Endodermal cell (in vitro differentiated cells): Measurements from ENCODE around the gene FLOT2. TPM values are rescaled to one million over a fixed set of nuclear protein-coding genes. Genes with fewer than 3 reads are reported as not detected.
"Not testable (repeated sequence)": the region's sequence is repeated elsewhere in the genome, so short reads cannot be mapped to it uniquely, and the experiment has no call there.

Experiments
- DNase-seq: peaks from one replicate; pipeline ENCODE4 v3.0.0-alpha.2; 2017
- H3K27ac ChIP-seq: 2 replicates; pipeline ENCODE4 v1.5.1; 2013; ENCODE audit warnings: mild to moderate bottlenecking, low read depth, low read length, moderate library complexity
- H3K27me3 ChIP-seq: 2 replicates; pipeline ENCODE4 v1.6.1; 2013; ENCODE audit warnings: mild to moderate bottlenecking, low read length, moderate library complexity; ENCODE audit not compliant: insufficient read depth, control insufficient read depth, poor library complexity, severe bottlenecking
- H3K36me3 ChIP-seq: 2 replicates; pipeline ENCODE4 v1.7.0; 2013; ENCODE audit warnings: mild to moderate bottlenecking, low read length, moderate library complexity; ENCODE audit not compliant: control insufficient read depth, insufficient read depth
- H3K4me1 ChIP-seq: one replicate; pipeline ENCODE4 v1.7.0; 2013; ENCODE audit warnings: low read length; ENCODE audit not compliant: control insufficient read depth, insufficient read depth
- H3K4me3 ChIP-seq: 2 replicates; pipeline ENCODE4 v1.5.1; 2013; ENCODE audit warnings: mild to moderate bottlenecking, low read length, moderate library complexity
- H3K9ac ChIP-seq: 2 replicates; pipeline ENCODE4 v1.6.1; 2013; ENCODE audit warnings: mild to moderate bottlenecking, low read length, moderate library complexity; ENCODE audit not compliant: poor library complexity, severe bottlenecking; ENCODE audit errors: extremely low read depth
- H3K9me3 ChIP-seq: 2 replicates; pipeline ENCODE4 v1.6.1; 2013; ENCODE audit warnings: mild to moderate bottlenecking, low read length, moderate library complexity; ENCODE audit not compliant: control insufficient read depth
- H3K27ac Mint-ChIP-seq: 2 replicates; pipeline ENCODE4 v1.8.0; 2020; ENCODE audit warnings: mixed read lengths
- H3K27me3 Mint-ChIP-seq: 2 replicates; pipeline ENCODE4 v1.8.0; 2021; ENCODE audit warnings: mild to moderate bottlenecking, mixed read lengths; ENCODE audit not compliant: insufficient read depth
- H3K36me3 Mint-ChIP-seq: 2 replicates; pipeline ENCODE4 v1.8.0; 2020; ENCODE audit warnings: low read depth, mixed read lengths
- H3K4me1 Mint-ChIP-seq: 2 replicates; pipeline ENCODE4 v1.8.0; 2020; ENCODE audit warnings: mixed read lengths
- H3K4me3 Mint-ChIP-seq: 2 replicates; pipeline ENCODE4 v1.8.0; 2020; ENCODE audit warnings: mild to moderate bottlenecking, moderate library complexity, mixed read lengths
- H3K9me3 Mint-ChIP-seq: 2 replicates; pipeline ENCODE4 v1.8.0; 2020; ENCODE audit warnings: mild to moderate bottlenecking, mixed read lengths
- CTCF ChIP-seq: fragments of 200-600 bp; sonication (generic); conservative IDR thresholded peaks from 2 replicates; pipeline ENCODE4 v1.5.0; 2021; ENCODE audit warnings: antibody characterized with exemption, mild to moderate bottlenecking
- whole genome bisulfite sequencing, 2 experiments: methylation state at CpG; one replicate each; pipeline versions ENCODE4 v1.1.5 to v1.1.7; 2013; ENCODE audit warnings: missing lambda C conversion rate in 2 of 2, mixed read lengths in 1 of 2; ENCODE audit not compliant: insufficient coverage in 1 of 2, insufficient read length in 1 of 2; 5-methylcytosine and 5-hydroxymethylcytosine counted together
- total RNA-seq, 2 donors: library from RNA; stranded (reverse); fragmentation: NEBNext Ultra II Directional in 1 of 2; extraction: Animal tissue kit (Norgen Biotek cat#: 25700) in 1 of 2; gene quantifications; 2 replicates in 1 of 2; 3 replicates in 1 of 2; pipeline ENCODE4 v1.2.1, GENCODE V29; 2021

FLOT2 gene
- total RNA-seq, 2 donors from 2014 or later: 195 to 215 TPM

GRCh38 chr17:28895794-28896447 is 1.6 kb downstream of the FLOT2 start:
- peak overlapping the region; percentile 90 for H3K4me3 Mint-ChIP-seq
- H3K27me3 Mint-ChIP-seq: no peaks in the 10 kb centered on the region
- H3K36me3 Mint-ChIP-seq: peaks cover 34% of the 10 kb centered on the region
- TF ChIP-seq CTCF: no peak
- H3K9me3 Mint-ChIP-seq: no peaks in the 10 kb centered on the region
- no peak overlapping the region for H3K27ac Mint-ChIP-seq
- Histone ChIP-seq H3K9ac (peak overlapping the region; percentile 59), H3K27ac (no peak overlapping the region), H3K4me1 (no peaks in the 10 kb centered on the region), H3K36me3 (peaks cover 44% of the 10 kb centered on the region), H3K9me3 (no peaks in the 10 kb centered on the region), H3K27me3 (no peaks in the 10 kb centered on the region), H3K4me3 (peak overlapping the region; percentile 87)
- H3K4me1 Mint-ChIP-seq: peaks cover 13% of the 10 kb centered on the region
- 62 to 66% methylated on average over 2 to 3 of the region's 3 CpGs for WGBS, 2 experiments
- peak; percentile 50 for DNase-seq

DNA sequence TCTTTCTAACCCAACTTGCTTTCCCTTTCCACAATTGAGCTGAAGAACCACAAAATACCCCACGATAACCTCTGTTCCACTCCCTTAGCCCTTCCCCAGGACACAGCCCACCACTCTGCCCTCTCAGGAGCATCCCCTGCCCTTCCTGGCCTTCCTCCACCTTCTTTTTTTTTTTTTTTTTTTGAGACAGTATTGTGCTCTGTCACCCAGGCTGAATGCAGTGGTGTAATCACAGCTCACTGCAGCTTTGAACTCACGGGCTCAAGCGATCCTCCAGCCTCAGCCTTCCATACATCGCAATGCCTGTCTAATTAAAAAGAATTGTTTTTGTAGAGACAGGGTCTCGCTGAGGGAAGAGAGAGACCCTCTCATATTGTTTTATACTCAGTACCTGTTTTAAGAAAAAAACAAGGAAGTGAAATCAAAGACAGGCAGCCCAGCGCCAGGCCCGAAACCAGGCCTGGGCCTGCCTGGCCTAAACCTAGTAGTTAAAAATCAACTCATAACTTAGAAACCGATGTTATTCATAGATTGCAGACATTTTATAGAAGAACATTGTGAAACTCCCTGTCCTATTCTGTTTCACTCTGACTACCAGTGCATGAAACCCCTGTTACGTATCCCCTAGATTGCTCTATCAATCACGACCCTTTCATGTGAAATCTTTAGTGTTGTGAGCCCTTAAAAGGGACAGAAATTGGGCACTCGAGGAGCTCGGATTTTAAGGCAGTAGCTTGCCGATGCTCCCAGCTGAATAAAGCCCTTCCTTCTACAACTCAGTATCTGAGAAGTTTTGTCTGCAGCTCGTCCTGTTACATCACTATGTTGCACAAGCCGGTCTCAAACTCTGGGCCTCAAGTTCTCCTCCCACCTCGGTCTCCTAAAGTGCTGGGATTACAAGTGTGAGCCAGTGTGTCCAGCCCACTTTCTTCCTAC is 4.0 kb downstream of the FLOT2 start:
- H3K27ac ChIP-seq: not testable (repeated sequence)
- 92 to 95% methylated on average over 10 to 12 of the region's 16 CpGs for WGBS, 2 experiments

DNA sequence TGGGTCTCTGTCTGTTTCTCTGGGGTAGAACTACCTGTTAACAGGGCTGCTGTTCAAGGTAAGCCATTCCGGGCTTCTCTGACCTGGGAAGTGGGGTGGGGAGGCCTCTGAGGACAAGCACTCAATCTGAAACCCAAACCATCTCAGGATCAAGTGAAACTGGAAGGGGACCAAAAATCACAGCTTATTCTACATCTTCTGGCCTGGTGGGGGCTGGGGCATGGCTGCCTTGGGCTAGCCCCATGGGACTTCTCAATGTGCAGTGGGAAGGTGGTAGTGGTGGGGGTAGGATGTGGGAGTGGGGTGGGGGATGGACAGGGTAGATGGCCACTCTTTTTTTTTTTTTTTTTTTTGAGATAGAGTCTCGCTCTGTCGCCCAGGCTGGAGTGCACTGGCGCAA is 5.5 kb downstream of the FLOT2 start:
- H3K4me1 ChIP-seq: no peaks in the 10 kb centered on the region
- no peaks in the 10 kb centered on the region for H3K9me3 ChIP-seq
- H3K4me1 Mint-ChIP-seq: peaks cover 13% of the 10 kb centered on the region
- TF ChIP-seq CTCF: no peak
- no peaks in the 10 kb centered on the region for H3K9me3 Mint-ChIP-seq
- no peaks in the 10 kb centered on the region for H3K27me3 Mint-ChIP-seq
- no peak overlapping the region for H3K4me3 ChIP-seq
- peaks cover 43% of the 10 kb centered on the region for H3K36me3 ChIP-seq
- H3K4me3 Mint-ChIP-seq: no peak overlapping the region
- H3K27ac ChIP-seq: no peak overlapping the region
- no peaks in the 10 kb centered on the region for H3K27me3 ChIP-seq
- H3K27ac Mint-ChIP-seq: no peak overlapping the region
- no peak overlapping the region for H3K9ac ChIP-seq
- DNase-seq: no peak
- H3K36me3 Mint-ChIP-seq: peaks cover 32% of the 10 kb centered on the region
- 96% methylated on average over 4 of the region's 4 CpGs; no CpG with 5 or more reads in 1 of the 2 experiments for WGBS, 2 experiments

More for the DNA sequence above, 4.0 kb downstream of the FLOT2 start:
- peaks cover 35% of the 10 kb centered on the region for H3K36me3 ChIP-seq
- not testable (repeated sequence) for H3K27me3 ChIP-seq, H3K4me1 ChIP-seq, H3K9me3 Mint-ChIP-seq, DNase-seq, H3K27ac Mint-ChIP-seq, H3K4me3 ChIP-seq, H3K9me3 ChIP-seq, H3K9ac ChIP-seq, H3K4me3 Mint-ChIP-seq, H3K27me3 Mint-ChIP-seq
- Mint-ChIP-seq H3K4me1 (peaks cover 13% of the 10 kb centered on the region), H3K36me3 (peaks cover 32% of the 10 kb centered on the region)
